HEK293 (cell line): ENCODE measurements around the gene LCE6A.

Source experiments
- CTCF ChIA-PET: fragments of 350-600 bp; formaldehyde crosslinking; extraction: SDS; loops from one replicate; lab custom pipeline; 2021; ENCODE audit warnings: antibody characterized with exemption; lab: Yijun Ruan, JAX
- POLR2A ChIA-PET: fragments of 300-600 bp; formaldehyde crosslinking; extraction: SDS; loops from one replicate; lab custom pipeline; 2020; ENCODE audit warnings: antibody characterized with exemption, inconsistent platforms; lab: Yijun Ruan, JAX
- H3K27ac ChIP-seq: fragments of 200-500 bp; sonication (Bioruptor generic); 2 replicates; pipeline ENCODE4 v1.5.1; 2014; ENCODE audit warnings: low read depth, low read length, control low read depth, inconsistent platforms; ENCODE audit errors: extremely low read depth
- H3K36me3 ChIP-seq, 2 experiments: fragments of 200-500 bp in 1 of 2; sonication (Bioruptor generic) in 1 of 2; 1 replicate in 1 of 2; 2 replicates in 1 of 2; pipeline ENCODE4 v1.5.1; 2014 to 2017; ENCODE audit warnings: inconsistent platforms in 2 of 2, low read length in 2 of 2; ENCODE audit not compliant: control insufficient read depth in 2 of 2, insufficient read depth in 1 of 2
- H3K4me1 ChIP-seq: fragments of 200-500 bp; sonication (Bioruptor generic); 2 replicates; pipeline ENCODE4 v1.5.1; 2014; ENCODE audit warnings: mild to moderate bottlenecking, low read length, inconsistent platforms; ENCODE audit not compliant: control insufficient read depth, insufficient read depth
- H3K4me3 ChIP-seq: 2 replicates; pipeline ENCODE4 v1.5.1; 2011; ENCODE audit warnings: low read depth, mild to moderate bottlenecking, control low read depth, low read length, moderate library complexity
- H3K9me3 ChIP-seq: fragments of 200-500 bp; sonication (Bioruptor generic); 2 replicates; pipeline ENCODE4 v1.5.1; 2014; ENCODE audit warnings: low read depth, low read length, inconsistent platforms; ENCODE audit not compliant: control insufficient read depth, insufficient read depth
- FEZF1 ChIP-seq: fragments of 450-650 bp; formaldehyde crosslinking; IDR thresholded peaks from 2 replicates; pipeline ENCODE4 v1.5.1; 2016; ENCODE audit warnings: missing biosample characterization, missing genetic modification characterization
- PRDM1 ChIP-seq: fragments of 450-650 bp; formaldehyde crosslinking; IDR thresholded peaks from 2 replicates; pipeline ENCODE4; 2016; ENCODE audit warnings: missing biosample characterization, missing genetic modification characterization
- TRIM28 ChIP-seq: IDR thresholded peaks from 2 replicates; pipeline ENCODE4 v1.6.1; 2011; ENCODE audit warnings: low read length, control low read depth, borderline replicate concordance
- ZBTB48 ChIP-seq: fragments of 450-650 bp; formaldehyde crosslinking; IDR thresholded peaks from 2 replicates; pipeline ENCODE4 v1.5.1; 2016; ENCODE audit warnings: missing biosample characterization, missing genetic modification characterization
- ZNF157 ChIP-seq: fragments of 450-650 bp; formaldehyde crosslinking; IDR thresholded peaks from 2 replicates; pipeline ENCODE4 v1.5.1; 2016; ENCODE audit warnings: missing biosample characterization, missing genetic modification characterization
- ZNF175 ChIP-seq: fragments of 450-650 bp; formaldehyde crosslinking; IDR thresholded peaks from 2 replicates; pipeline ENCODE4 v1.5.1; 2016; ENCODE audit warnings: missing biosample characterization, missing genetic modification characterization
- ZNF341 ChIP-seq: fragments of 450-650 bp; formaldehyde crosslinking; IDR thresholded peaks from 2 replicates; pipeline ENCODE4; 2016; ENCODE audit warnings: low read depth, missing biosample characterization, missing genetic modification characterization
- ZNF416 ChIP-seq: fragments of 450-650 bp; formaldehyde crosslinking; IDR thresholded peaks from 2 replicates; pipeline ENCODE4 v1.5.1; 2016; ENCODE audit warnings: missing biosample characterization, missing genetic modification characterization
- ZNF501 ChIP-seq: fragments of 450-650 bp; formaldehyde crosslinking; IDR thresholded peaks from 2 replicates; pipeline ENCODE4 v1.5.1; 2016; ENCODE audit warnings: missing biosample characterization, missing genetic modification characterization
- ZNF571 ChIP-seq: fragments of 450-650 bp; formaldehyde crosslinking; IDR thresholded peaks from 2 replicates; pipeline ENCODE4 v1.5.0; 2017; ENCODE audit warnings: missing biosample characterization, missing genetic modification characterization
- ZNF629 ChIP-seq: fragments of 450-650 bp; formaldehyde crosslinking; IDR thresholded peaks from 2 replicates; pipeline ENCODE4 v1.5.1; 2017; ENCODE audit warnings: missing biosample characterization, missing genetic modification characterization
- ZNF747 ChIP-seq: fragments of 450-650 bp; formaldehyde crosslinking; IDR thresholded peaks from 2 replicates; pipeline ENCODE4 v1.5.1; 2016; ENCODE audit warnings: missing biosample characterization, missing genetic modification characterization
- ZNF768 ChIP-seq: fragments of 450-650 bp; formaldehyde crosslinking; IDR thresholded peaks from 2 replicates; pipeline ENCODE4 v1.5.1; 2018; ENCODE audit warnings: missing biosample characterization, mild to moderate bottlenecking, missing genetic modification characterization
- ZNF785 ChIP-seq: fragments of 450-650 bp; formaldehyde crosslinking; IDR thresholded peaks from 2 replicates; pipeline ENCODE4 v1.5.1; 2016; ENCODE audit warnings: missing biosample characterization, missing genetic modification characterization
- TF ChIP-seq, protein P1 (sequence below): fragments of 450-650 bp; formaldehyde crosslinking; IDR thresholded peaks from 2 replicates; pipeline ENCODE4 v1.5.1; 2016; ENCODE audit warnings: missing biosample characterization, missing genetic modification characterization
- TF ChIP-seq, protein P2 (sequence below): fragments of 450-650 bp; formaldehyde crosslinking; IDR thresholded peaks from 2 replicates; pipeline ENCODE4; 2016; ENCODE audit warnings: missing biosample characterization, missing genetic modification characterization
- TF ChIP-seq, protein P3 (sequence below): fragments of 450-650 bp; formaldehyde crosslinking; IDR thresholded peaks from 2 replicates; pipeline ENCODE4 v1.5.1; 2016; ENCODE audit warnings: missing biosample characterization, missing genetic modification characterization
- TF ChIP-seq, protein P4 (sequence below): fragments of 450-650 bp; formaldehyde crosslinking; optimal IDR thresholded peaks from 2 replicates; pipeline ENCODE3; 2016; ENCODE audit warnings: missing biosample characterization, mild to moderate bottlenecking, missing genetic modification characterization
- TF ChIP-seq, protein P5 (sequence below): fragments of 450-650 bp; IDR thresholded peaks from 2 replicates; pipeline ENCODE4 v1.5.1; 2018; ENCODE audit warnings: missing biosample characterization, missing genetic modification characterization

The LCE6A gene

DNA sequence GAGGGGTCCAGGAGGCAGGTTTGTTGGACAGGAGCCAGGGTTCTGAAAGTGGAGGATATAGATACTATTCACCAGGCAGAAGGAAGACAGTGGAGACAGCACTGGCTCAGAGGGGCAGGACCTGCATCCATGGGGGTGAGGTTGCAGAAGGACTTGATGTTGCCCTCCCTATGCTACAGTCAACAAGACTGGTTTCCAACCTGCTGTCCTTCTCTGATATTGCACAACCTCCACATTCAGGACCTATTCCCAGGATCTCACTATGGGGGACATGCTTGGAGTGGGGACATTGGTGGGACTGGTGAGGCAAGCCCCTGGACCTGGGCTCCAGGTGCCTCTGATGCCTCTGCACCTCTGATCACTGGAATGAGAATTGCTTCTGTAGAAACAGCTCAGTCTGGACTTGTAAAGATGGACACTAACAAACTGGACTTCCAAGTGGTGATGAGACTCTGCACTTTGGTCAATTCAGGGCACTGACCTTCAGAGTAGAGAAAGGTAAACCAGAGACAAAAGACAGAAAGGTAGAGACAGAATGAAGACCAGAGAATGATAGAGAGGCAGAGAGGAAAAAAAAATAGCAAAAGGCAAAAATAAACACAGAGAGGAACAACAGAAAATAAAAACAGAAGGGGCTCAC lies 37.0 kb downstream of the LCE6A start:
- CTCF ChIA-PET, result interaction anchor here (0.6 to 2.4 kb wide), 7 partner anchors 8 to 729 kb away, joined by 3 to 29 read pairs (median 4); no protein-coding TSS in a partner anchor
- no peaks in the 10 kb centered on the region for H3K9me3 ChIP-seq
- POLR2A ChIA-PET, result no interaction called here
- H3K36me3 ChIP-seq, result no peaks in the 10 kb centered on the region
- TF ChIP-seq ZNF416 (tag by site-specific recombination) (no peak), ZNF571 (tag by site-specific recombination) (no peak), ZNF768 (tag by site-specific recombination) (no peak)
- TF ChIP-seq, all 188 proteins: peak for 0
- no peak overlapping the region for H3K4me3 ChIP-seq
- H3K4me1 ChIP-seq, result no peaks in the 10 kb centered on the region
- no peak overlapping the region for H3K27ac ChIP-seq

DNA sequence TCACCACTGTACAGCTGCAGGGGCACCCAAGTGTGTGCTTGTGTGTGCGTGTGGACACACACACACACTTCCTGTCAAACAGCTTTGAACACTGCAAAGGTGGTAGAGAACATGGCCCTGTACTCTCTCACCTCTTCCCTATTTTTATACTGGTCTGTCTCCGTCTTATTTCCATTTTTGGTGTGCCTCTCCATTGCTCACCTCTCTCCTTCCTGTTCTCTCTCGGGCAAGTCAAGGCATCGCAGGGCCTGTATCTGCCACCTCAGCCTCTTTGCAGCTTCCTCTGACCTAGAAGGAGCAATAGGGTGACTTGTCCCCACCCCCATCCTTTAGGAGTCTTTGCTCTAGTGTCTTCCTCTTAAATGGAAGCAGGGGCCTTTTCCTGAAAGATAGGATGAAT lies 37.7 kb downstream of the LCE6A start:
- no peak overlapping the region for H3K4me3 ChIP-seq
- no peaks in the 10 kb centered on the region for H3K4me1 ChIP-seq
- no peak for TF ChIP-seq ZNF501 (tag by site-specific recombination)
- TF ChIP-seq, protein P1, sequence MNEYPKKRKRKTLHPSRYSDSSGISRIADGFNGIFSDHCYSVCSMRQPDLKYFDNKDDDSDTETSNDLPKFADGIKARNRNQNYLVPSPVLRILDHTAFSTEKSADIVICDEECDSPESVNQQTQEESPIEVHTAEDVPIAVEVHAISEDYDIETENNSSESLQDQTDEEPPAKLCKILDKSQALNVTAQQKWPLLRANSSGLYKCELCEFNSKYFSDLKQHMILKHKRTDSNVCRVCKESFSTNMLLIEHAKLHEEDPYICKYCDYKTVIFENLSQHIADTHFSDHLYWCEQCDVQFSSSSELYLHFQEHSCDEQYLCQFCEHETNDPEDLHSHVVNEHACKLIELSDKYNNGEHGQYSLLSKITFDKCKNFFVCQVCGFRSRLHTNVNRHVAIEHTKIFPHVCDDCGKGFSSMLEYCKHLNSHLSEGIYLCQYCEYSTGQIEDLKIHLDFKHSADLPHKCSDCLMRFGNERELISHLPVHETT (tag by site-specific recombination), result no peak
- TF ChIP-seq FEZF1 (tag by site-specific recombination), result no peak
- no peak for TF ChIP-seq ZNF785
- TF ChIP-seq, protein P2, sequence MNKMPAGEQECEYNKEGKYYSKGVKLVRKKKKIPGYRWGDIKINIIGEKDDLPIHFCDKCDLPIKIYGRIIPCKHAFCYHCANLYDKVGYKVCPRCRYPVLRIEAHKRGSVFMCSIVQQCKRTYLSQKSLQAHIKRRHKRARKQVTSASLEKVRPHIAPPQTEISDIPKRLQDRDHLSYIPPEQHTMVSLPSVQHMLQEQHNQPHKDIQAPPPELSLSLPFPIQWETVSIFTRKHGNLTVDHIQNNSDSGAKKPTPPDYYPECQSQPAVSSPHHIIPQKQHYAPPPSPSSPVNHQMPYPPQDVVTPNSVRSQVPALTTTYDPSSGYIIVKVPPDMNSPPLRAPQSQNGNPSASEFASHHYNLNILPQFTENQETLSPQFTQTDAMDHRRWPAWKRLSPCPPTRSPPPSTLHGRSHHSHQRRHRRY (tag by site-specific recombination), result no peak
- no peak for TF ChIP-seq ZNF629
- TF ChIP-seq ZNF157 (tag by site-specific recombination), result no peak
- no peak for TF ChIP-seq ZNF175 (tag by site-specific recombination)
- TF ChIP-seq, protein P3, sequence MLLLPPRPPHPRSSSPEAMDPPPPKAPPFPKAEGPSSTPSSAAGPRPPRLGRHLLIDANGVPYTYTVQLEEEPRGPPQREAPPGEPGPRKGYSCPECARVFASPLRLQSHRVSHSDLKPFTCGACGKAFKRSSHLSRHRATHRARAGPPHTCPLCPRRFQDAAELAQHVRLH (tag by site-specific recombination), result no peak
- no peak for TF ChIP-seq ZNF747 (tag by site-specific recombination)
- H3K27ac ChIP-seq, result no peak overlapping the region
- no peaks in the 10 kb centered on the region for H3K36me3 ChIP-seq
- CTCF ChIA-PET, result no interaction called here
- H3K9me3 ChIP-seq, result no peaks in the 10 kb centered on the region
- POLR2A ChIA-PET, result no interaction called here

DNA sequence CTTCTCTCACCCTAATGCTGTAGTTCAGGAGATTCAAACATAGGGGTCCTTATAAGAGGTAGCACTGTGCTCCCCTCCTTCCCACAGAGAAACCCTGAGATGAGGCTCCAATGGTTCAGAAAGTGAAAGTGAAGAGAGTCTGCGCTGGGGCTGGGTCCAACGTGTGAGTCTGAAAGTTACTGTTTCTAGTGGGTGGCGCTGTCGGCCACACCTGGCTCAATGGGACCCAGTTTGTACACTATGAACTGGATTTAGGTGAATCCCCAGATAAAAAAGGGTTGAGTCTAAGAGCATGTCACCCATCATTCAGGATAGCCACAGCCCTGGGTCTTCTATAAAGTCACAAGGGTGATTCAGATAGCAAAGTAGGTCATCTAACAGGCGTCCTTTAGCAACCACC lies 38.3 kb downstream of the LCE6A start:
- CTCF ChIA-PET, result no interaction called here
- no peak overlapping the region for H3K4me3 ChIP-seq
- TF ChIP-seq ZNF341, result no peak
- TF ChIP-seq TRIM28, result no peak
- TF ChIP-seq, protein P4, sequence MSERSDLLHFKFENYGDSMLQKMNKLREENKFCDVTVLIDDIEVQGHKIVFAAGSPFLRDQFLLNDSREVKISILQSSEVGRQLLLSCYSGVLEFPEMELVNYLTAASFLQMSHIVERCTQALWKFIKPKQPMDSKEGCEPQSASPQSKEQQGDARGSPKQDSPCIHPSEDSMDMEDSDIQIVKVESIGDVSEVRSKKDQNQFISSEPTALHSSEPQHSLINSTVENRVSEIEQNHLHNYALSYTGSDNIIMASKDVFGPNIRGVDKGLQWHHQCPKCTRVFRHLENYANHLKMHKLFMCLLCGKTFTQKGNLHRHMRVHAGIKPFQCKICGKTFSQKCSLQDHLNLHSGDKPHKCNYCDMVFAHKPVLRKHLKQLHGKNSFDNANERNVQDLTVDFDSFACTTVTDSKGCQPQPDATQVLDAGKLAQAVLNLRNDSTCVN (tag by site-specific recombination), result no peak
- TF ChIP-seq, protein P5, sequence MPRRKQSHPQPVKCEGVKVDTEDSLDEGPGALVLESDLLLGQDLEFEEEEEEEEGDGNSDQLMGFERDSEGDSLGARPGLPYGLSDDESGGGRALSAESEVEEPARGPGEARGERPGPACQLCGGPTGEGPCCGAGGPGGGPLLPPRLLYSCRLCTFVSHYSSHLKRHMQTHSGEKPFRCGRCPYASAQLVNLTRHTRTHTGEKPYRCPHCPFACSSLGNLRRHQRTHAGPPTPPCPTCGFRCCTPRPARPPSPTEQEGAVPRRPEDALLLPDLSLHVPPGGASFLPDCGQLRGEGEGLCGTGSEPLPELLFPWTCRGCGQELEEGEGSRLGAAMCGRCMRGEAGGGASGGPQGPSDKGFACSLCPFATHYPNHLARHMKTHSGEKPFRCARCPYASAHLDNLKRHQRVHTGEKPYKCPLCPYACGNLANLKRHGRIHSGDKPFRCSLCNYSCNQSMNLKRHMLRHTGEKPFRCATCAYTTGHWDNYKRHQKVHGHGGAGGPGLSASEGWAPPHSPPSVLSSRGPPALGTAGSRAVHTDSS (tag by site-specific recombination), result no peak
- no peak for TF ChIP-seq PRDM1
- TF ChIP-seq ZBTB48 (tag by site-specific recombination), result no peak
- no peak for TF ChIP-seq ZNF785
- H3K9me3 ChIP-seq, result no peaks in the 10 kb centered on the region
- H3K36me3 ChIP-seq, result no peaks in the 10 kb centered on the region
- H3K27ac ChIP-seq, result no peak overlapping the region
- POLR2A ChIA-PET, result no interaction called here
- no peaks in the 10 kb centered on the region for H3K4me1 ChIP-seq
